ENCODE data around the gene SPSB1. TPM values are rescaled to one million over a fixed set of nuclear protein-coding genes. Genes with fewer than 3 reads are reported as not detected.

The SPSB1 gene
- polyA plus RNA-seq, 1 donor from 2014 or later, result 1.4 TPM

DNA sequence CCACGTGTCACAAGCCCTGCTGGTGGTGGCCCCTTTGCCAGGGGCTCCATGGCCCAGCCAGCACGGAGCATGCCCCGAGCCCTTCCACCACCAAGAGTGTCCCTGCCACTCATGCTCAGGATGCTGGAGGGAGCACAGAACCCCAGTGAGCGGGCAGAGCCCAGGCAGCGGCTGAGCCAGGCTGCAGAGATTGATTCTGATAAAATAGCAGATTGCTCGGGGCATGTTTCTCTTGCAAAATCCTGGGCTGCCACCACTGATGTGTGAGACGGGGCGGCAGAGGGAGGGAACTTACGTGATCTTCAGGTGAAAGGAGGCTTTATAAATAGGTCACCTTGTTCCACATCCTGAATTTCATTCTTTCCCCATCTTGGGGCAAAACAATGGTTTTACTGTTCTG lies 53.2 kb downstream of the SPSB1 start:
- Histone ChIP-seq H3K79me2 (replicated peaks; ENCODE audit: insufficient read depth, low read length) (no peaks in the 10 kb centered on the region), H3F3A (ENCODE audit: insufficient read depth, low read length, poor library complexity, severe bottlenecking) (no peaks in the 10 kb centered on the region), H3K27ac (ENCODE audit: low read length) (no peak overlapping the region), H3K4me2 (ENCODE audit: low read length) (no peak overlapping the region), H3K4me3 (ENCODE audit: low read length) (no peak overlapping the region), H3K36me3 (ENCODE audit: insufficient read depth, low read length) (no peaks in the 10 kb centered on the region), H4K20me1 (ENCODE audit: insufficient read depth) (no peaks in the 10 kb centered on the region), H3K9me3 (ENCODE audit: low read length) (peaks cover 3% of the 10 kb centered on the region), H3K9me2 (ENCODE audit: insufficient read depth, low read length) (no peaks in the 10 kb centered on the region), H3K9ac (ENCODE audit: low read length) (no peak overlapping the region), H2AFZ (ENCODE audit: low read depth, low read length) (no peak overlapping the region), H3K27me3 (ENCODE audit: insufficient read depth, low read depth, low read length) (no peaks in the 10 kb centered on the region)
- TF ChIP-seq CTCF (IDR thresholded peaks at IDR 0.05; ENCODE audit: poor library complexity, severe bottlenecking), result no peak
- no peak for TF ChIP-seq RAD21 (conservative IDR thresholded peaks at IDR 0.05)
- no peak for TF ChIP-seq EZH2 (IDR thresholded peaks at IDR 0.05; ENCODE audit: borderline replicate concordance, insufficient read depth, low read length, poor library complexity, severe bottlenecking)
- TF ChIP-seq REST (IDR thresholded peaks at IDR 0.05; ENCODE audit: borderline replicate concordance), result no peak
- no peak for TF ChIP-seq MXI1 (conservative IDR thresholded peaks at IDR 0.05; ENCODE audit: poor library complexity, severe bottlenecking)
- TF ChIP-seq SMC3 (conservative IDR thresholded peaks at IDR 0.05; ENCODE audit: poor library complexity), result no peak
- no peak for TF ChIP-seq TAF1 (IDR thresholded peaks at IDR 0.05; ENCODE audit: low read depth)
- no peak for TF ChIP-seq POLR2AphosphoS5 (IDR thresholded peaks at IDR 0.05)
- TF ChIP-seq EP300 (conservative IDR thresholded peaks at IDR 0.05; ENCODE audit: poor library complexity, severe bottlenecking), result no peak

GRCh38 chr1:9346566-9346965 lies 53.9 kb downstream of the SPSB1 start:
- H3K4me3 ChIP-seq (ENCODE audit: low read length), result no peak overlapping the region
- H3F3A ChIP-seq (ENCODE audit: insufficient read depth, low read length, poor library complexity, severe bottlenecking), result no peaks in the 10 kb centered on the region
- H3K9me2 ChIP-seq (ENCODE audit: insufficient read depth, low read length), result no peaks in the 10 kb centered on the region
- H3K27me3 ChIP-seq (ENCODE audit: insufficient read depth, low read depth, low read length), result no peaks in the 10 kb centered on the region
- H3K4me2 ChIP-seq (ENCODE audit: low read length), result no peak overlapping the region
- peaks cover 3% of the 10 kb centered on the region for H3K9me3 ChIP-seq (ENCODE audit: low read length)
- no peaks in the 10 kb centered on the region for H4K20me1 ChIP-seq (ENCODE audit: insufficient read depth)
- no peaks in the 10 kb centered on the region for H3K79me2 ChIP-seq (replicated peaks; ENCODE audit: insufficient read depth, low read length)
- H3K36me3 ChIP-seq (ENCODE audit: insufficient read depth, low read length), result no peaks in the 10 kb centered on the region
- H3K9ac ChIP-seq (ENCODE audit: low read length), result no peak overlapping the region
- H2AFZ ChIP-seq (ENCODE audit: low read depth, low read length), result no peak overlapping the region
- TF ChIP-seq TAF1 (IDR thresholded peaks at IDR 0.05; ENCODE audit: low read depth) (no peak), POLR2AphosphoS5 (IDR thresholded peaks at IDR 0.05) (no peak), REST (IDR thresholded peaks at IDR 0.05; ENCODE audit: borderline replicate concordance) (no peak), SMC3 (conservative IDR thresholded peaks at IDR 0.05; ENCODE audit: poor library complexity) (no peak), CTCF (IDR thresholded peaks at IDR 0.05; ENCODE audit: poor library complexity, severe bottlenecking) (no peak), RAD21 (conservative IDR thresholded peaks at IDR 0.05) (no peak), MXI1 (conservative IDR thresholded peaks at IDR 0.05; ENCODE audit: poor library complexity, severe bottlenecking) (no peak), EZH2 (IDR thresholded peaks at IDR 0.05; ENCODE audit: borderline replicate concordance, insufficient read depth, low read length, poor library complexity, severe bottlenecking) (no peak)
- H3K27ac ChIP-seq (ENCODE audit: low read length), result no peak overlapping the region

All from neural cell (in vitro differentiated cells).